PC-9 (cell line): Measurements from ENCODE around the gene ZKSCAN8. TPM values are rescaled to one million over a fixed set of nuclear protein-coding genes. Genes with fewer than 3 reads are reported as not detected.
"Not testable (repeated sequence)": the region's sequence is repeated elsewhere in the genome, so short reads cannot be mapped to it uniquely, and the experiment has no call there.

Experiments used
- Bru-seq: library from RNA; stranded (reverse); fragments of 400-500 nt; gene quantifications from one replicate; lab custom pipeline; 2021; lab: Mats Ljungman, UMichigan
- BruChase-seq, 2 experiments: library from RNA; stranded (reverse); fragments of 400-500 nt; gene quantifications; one replicate each; lab custom pipeline; 2021; lab: Mats Ljungman, UMichigan
- BruUV-seq: library from RNA; stranded (reverse); fragments of 400-500 nt; replicated peaks from 2 replicates; lab custom pipeline; 2021; lab: Mats Ljungman, UMichigan
- CTCF ChIA-PET: fragments of 300-600 bp; sonication (Branson Sonifier 250); formaldehyde crosslinking; loops from one replicate; lab custom pipeline; 2022; ENCODE audit warnings: antibody characterized with exemption; lab: Charles Lee
- POLR2A ChIA-PET: fragments of 300-600 bp; sonication (Branson Sonifier 250); formaldehyde crosslinking; loops from one replicate; lab custom pipeline; 2022; ENCODE audit warnings: antibody characterized with exemption; ENCODE audit not compliant: unreplicated experiment; lab: Charles Lee
- DNase-seq, 2 experiments: peaks; one replicate each; pipeline versions ENCODE4 v3.0.0 to v3.0.0-alpha.2; 2015 to 2022; ENCODE audit warnings: mixed read lengths in 1 of 2
- H2AFZ ChIP-seq: fragments of 200-600 bp; sonication (generic); 2 replicates; pipeline ENCODE4 v1.8.1; 2017; ENCODE audit warnings: antibody characterized with exemption
- H3F3A ChIP-seq: fragments of 200-600 bp; sonication (generic); 2 replicates; pipeline ENCODE4 v1.8.1; 2017; ENCODE audit warnings: antibody characterized with exemption, mild to moderate bottlenecking, low read depth; ENCODE audit not compliant: insufficient read depth
- H3K27ac ChIP-seq: fragments of 200-600 bp; sonication (generic); 2 replicates; pipeline ENCODE4 v1.6.1; 2016; ENCODE audit warnings: mixed run types
- H3K27me3 ChIP-seq: fragments of 200-600 bp; sonication (generic); 2 replicates; pipeline ENCODE4 v1.6.1; 2016; ENCODE audit warnings: low read depth, mixed run types; ENCODE audit not compliant: insufficient read depth
- H3K36me3 ChIP-seq: fragments of 200-600 bp; sonication (generic); 2 replicates; pipeline ENCODE4 v1.6.1; 2016; ENCODE audit warnings: low read depth, mixed run types
- H3K4me1 ChIP-seq: fragments of 200-600 bp; sonication (generic); replicated peaks from 2 replicates; pipeline ENCODE4 v1.6.1; 2016; ENCODE audit warnings: mixed run types; ENCODE audit not compliant: insufficient read depth
- H3K4me2 ChIP-seq: fragments of 200-600 bp; sonication (generic); 2 replicates; pipeline ENCODE4 v1.6.1; 2017; ENCODE audit warnings: mixed run types
- H3K4me3 ChIP-seq: fragments of 200-600 bp; sonication (generic); 2 replicates; pipeline ENCODE4 v1.6.1; 2016; ENCODE audit warnings: mixed run types
- H3K79me2 ChIP-seq: fragments of 200-600 bp; sonication (generic); 2 replicates; pipeline ENCODE4 v1.6.1; 2017; ENCODE audit warnings: low read depth, mixed run types
- H3K9me2 ChIP-seq: fragments of 200-600 bp; sonication (generic); 2 replicates; pipeline ENCODE4 v1.8.1; 2017; ENCODE audit warnings: mild to moderate bottlenecking; ENCODE audit not compliant: insufficient read depth
- H3K9me3 ChIP-seq: fragments of 200-600 bp; sonication (generic); 2 replicates; pipeline ENCODE4 v1.8.1; 2016; ENCODE audit warnings: low read depth; ENCODE audit not compliant: insufficient read depth
- H4K20me1 ChIP-seq: fragments of 200-600 bp; sonication (generic); 2 replicates; pipeline ENCODE4 v1.8.1; 2017; ENCODE audit not compliant: insufficient read depth
- EZH2 ChIP-seq: fragments of 200-600 bp; sonication (generic); IDR thresholded peaks from 2 replicates; pipeline ENCODE4 v1.8.0; 2017; ENCODE audit warnings: antibody characterized with exemption, low read depth
- intact Hi-C: fragments of 100-400 bp; cut with micrococcal nuclease; formaldehyde crosslinking; loops from one replicate; pipeline ENCODE4 v1.10.0; 2022; ENCODE audit not compliant: unreplicated experiment
- long read RNA-seq: library from polyadenylated mRNA; stranded (forward); transcript quantifications from one replicate; pipeline ENCODE4 v2.0.0, GENCODE V29; 2022
- total RNA-seq: library from RNA; stranded (reverse); gene quantifications from 2 replicates; pipeline ENCODE4 v1.2.3, GENCODE V29; 2021
- TF ChIP-seq, protein P1 (sequence below): fragments of 200-600 bp; sonication (generic); conservative IDR thresholded peaks from 2 replicates; pipeline ENCODE4 v1.6.1; 2017; ENCODE audit warnings: mixed run types, antibody characterized with exemption, mild to moderate bottlenecking, moderate library complexity

Gene ZKSCAN8
- total RNA-seq (27.2 and 31.5 TPM in 2 replicates), Bru-seq, nascent RNA (percentile 91 among the genes with signal in this experiment), BruChase-seq, experiment 1, labeled RNA remaining after a 2-hour chase (percentile 98 among the genes with signal in this experiment), BruChase-seq, experiment 2, labeled RNA remaining after a 6-hour chase (percentile 78 among the genes with signal in this experiment)
- long read RNA-seq = 0 reads

DNA sequence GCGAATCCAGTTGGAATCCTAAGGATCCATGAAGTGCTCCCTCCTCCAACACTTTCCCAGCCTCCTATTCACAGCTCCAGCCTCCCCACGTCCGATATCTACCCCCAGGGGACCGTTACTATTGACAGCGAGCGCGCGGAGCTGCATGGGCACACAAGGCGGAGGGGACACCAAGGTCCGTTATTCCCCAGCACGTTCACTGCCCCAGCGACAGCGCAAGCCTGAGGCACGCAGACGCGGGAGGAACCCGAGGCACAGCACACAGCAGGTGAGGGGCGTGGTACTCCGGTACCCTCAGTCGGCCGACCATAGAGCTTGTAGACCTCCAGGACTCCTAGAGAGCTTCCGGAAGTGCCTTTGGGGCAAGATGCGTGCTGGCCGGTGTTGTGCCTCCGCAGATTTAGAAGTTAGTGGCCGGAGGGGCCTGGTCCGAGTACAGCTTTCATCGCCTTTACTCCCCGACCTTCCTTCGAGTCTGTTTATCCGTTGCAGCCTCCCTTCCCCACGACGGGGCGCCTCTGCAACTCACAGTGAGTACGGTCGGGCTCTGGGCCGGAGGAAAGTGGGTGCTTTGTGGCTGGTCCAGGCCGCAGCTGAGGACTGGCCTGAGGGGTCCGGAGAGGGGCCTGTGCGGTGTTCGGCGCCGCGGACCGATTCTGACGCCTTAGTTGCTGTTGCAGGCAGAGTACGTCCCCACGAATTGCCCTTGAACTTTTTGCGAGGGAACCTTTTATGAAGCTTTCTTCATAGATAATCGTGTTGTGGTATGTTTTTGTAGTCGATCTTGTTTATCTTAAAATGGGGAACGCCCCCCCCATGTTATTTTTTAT is at the start of gene ZKSCAN8:
TSS of gene ZKSCAN8 (plus strand) at position 384 of the 830 bp plus-strand sequence. CDS start 6,525 bp downstream, outside the sequence.
- TSS peak; percentile 67 for BruUV-seq
- CTCF ChIA-PET = interaction anchor here (0.9 to 1.1 kb wide), 2 partner anchors 214 to 401 kb away, joined by 4 to 5 read pairs; no protein-coding TSS in a partner anchor
- H3K4me1 ChIP-seq = peaks cover 26% of the 10 kb centered on the region
- no peak for TF ChIP-seq EZH2
- POLR2A ChIA-PET = interaction anchor here (0.5 to 1.0 kb wide), 11 partner anchors 17 to 953 kb away, joined by 3 to 10 read pairs (median 5); partner anchors contain the start of genes PGBD1, ZKSCAN4 and ZSCAN16
- DNase-seq = peak; percentile 84 to 86
- no peaks in the 10 kb centered on the region for H3K27me3 ChIP-seq
- no peaks in the 10 kb centered on the region for H3K9me2 ChIP-seq
- peaks cover 9% of the 10 kb centered on the region; the same call in 1 of the 2 replicates for H3F3A ChIP-seq
- peaks cover 17% of the 10 kb centered on the region; the same call in 1 of the 2 replicates for H3K36me3 ChIP-seq
- peak within 1 kb of the TSS; percentile 81 for H2AFZ ChIP-seq
- peak within 1 kb of the TSS; percentile 92 for H3K4me2 ChIP-seq
- intact Hi-C loops = loop anchor here (1.0 to 2.0 kb wide), 2 partner anchors 71 to 84 kb away; partner anchors contain the start of gene ZSCAN9
- H3K9me3 ChIP-seq = no peaks in the 10 kb centered on the region
- peaks cover 36% of the 10 kb centered on the region for H3K79me2 ChIP-seq
- peak within 1 kb of the TSS; percentile 33; the same call in 1 of the 2 replicates for H3K27ac ChIP-seq
- H3K4me3 ChIP-seq = peak within 1 kb of the TSS; percentile 99
- H4K20me1 ChIP-seq = peaks cover 5% of the 10 kb centered on the region; the same call in 1 of the 2 replicates

GRCh38 chr6:28102222-28102621 is 39.5 kb upstream of the ZKSCAN8 start:
- H3K4me1 ChIP-seq = peaks cover 11% of the 10 kb centered on the region
- H3K9me3 ChIP-seq, H3K4me3 ChIP-seq, H3K27ac ChIP-seq, H4K20me1 ChIP-seq, BruUV-seq, DNase-seq, H3K36me3 ChIP-seq, POLR2A ChIA-PET, H3K9me2 ChIP-seq, H3K4me2 ChIP-seq, H3F3A ChIP-seq, H3K27me3 ChIP-seq, CTCF ChIA-PET, H2AFZ ChIP-seq, H3K79me2 ChIP-seq, intact Hi-C loops: not testable (repeated sequence)

DNA sequence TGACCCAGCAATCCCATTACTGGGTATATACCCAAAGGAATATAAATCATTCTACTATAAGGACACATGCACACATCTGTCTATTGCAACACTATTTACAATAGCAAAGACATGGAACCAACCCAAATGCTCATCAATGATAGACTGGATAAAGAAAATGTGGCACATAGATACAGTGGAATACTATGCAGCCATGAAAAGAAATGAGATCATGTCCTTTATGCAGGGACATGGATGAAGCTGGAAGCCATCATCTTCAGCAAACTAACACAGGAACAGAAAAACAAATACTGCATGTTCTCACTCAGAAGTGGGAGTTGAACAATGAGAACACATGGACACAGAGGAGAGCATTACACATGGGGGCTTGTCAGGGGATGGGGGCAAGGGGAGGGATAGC is 39.0 kb upstream of the ZKSCAN8 start:
- H3F3A ChIP-seq, DNase-seq, intact Hi-C loops, H2AFZ ChIP-seq, H3K4me2 ChIP-seq, POLR2A ChIA-PET, CTCF ChIA-PET, H3K27me3 ChIP-seq, BruUV-seq, H4K20me1 ChIP-seq, H3K9me3 ChIP-seq, H3K9me2 ChIP-seq, H3K79me2 ChIP-seq, H3K36me3 ChIP-seq, H3K27ac ChIP-seq, H3K4me3 ChIP-seq: not testable (repeated sequence)
- peaks cover 11% of the 10 kb centered on the region for H3K4me1 ChIP-seq

GRCh38 chr6:28104392-28105244 is 37.1 kb upstream of the ZKSCAN8 start:
- peak; percentile 73 to 80 for DNase-seq
- BruUV-seq = TSS peak; percentile 93
- Histone ChIP-seq H3K27ac (no peak overlapping the region), H3K9me2 (no peaks in the 10 kb centered on the region), H4K20me1 (no peaks in the 10 kb centered on the region), H3K27me3 (peaks cover 7% of the 10 kb centered on the region; the same call in 1 of the 2 replicates), H3F3A (no peaks in the 10 kb centered on the region), H3K9me3 (no peaks in the 10 kb centered on the region), H2AFZ (peak overlapping the region; percentile 94), H3K4me3 (peak overlapping the region; percentile 83), H3K36me3 (no peaks in the 10 kb centered on the region), H3K4me1 (peaks cover 11% of the 10 kb centered on the region), H3K79me2 (no peaks in the 10 kb centered on the region), H3K4me2 (peak overlapping the region; percentile 82)
- CTCF ChIA-PET = interaction anchor here (0.6 to 1.0 kb wide), 2 partner anchors 210 to 251 kb away, joined by 3 read pairs; no protein-coding TSS in a partner anchor
- TF ChIP-seq EZH2 = no peak
- TF ChIP-seq, protein P1, sequence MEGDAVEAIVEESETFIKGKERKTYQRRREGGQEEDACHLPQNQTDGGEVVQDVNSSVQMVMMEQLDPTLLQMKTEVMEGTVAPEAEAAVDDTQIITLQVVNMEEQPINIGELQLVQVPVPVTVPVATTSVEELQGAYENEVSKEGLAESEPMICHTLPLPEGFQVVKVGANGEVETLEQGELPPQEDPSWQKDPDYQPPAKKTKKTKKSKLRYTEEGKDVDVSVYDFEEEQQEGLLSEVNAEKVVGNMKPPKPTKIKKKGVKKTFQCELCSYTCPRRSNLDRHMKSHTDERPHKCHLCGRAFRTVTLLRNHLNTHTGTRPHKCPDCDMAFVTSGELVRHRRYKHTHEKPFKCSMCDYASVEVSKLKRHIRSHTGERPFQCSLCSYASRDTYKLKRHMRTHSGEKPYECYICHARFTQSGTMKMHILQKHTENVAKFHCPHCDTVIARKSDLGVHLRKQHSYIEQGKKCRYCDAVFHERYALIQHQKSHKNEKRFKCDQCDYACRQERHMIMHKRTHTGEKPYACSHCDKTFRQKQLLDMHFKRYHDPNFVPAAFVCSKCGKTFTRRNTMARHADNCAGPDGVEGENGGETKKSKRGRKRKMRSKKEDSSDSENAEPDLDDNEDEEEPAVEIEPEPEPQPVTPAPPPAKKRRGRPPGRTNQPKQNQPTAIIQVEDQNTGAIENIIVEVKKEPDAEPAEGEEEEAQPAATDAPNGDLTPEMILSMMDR = peak; percentile 74
- intact Hi-C loops = loop anchor here (1.0 kb wide), 2 partner anchors 18 to 32 kb away; no protein-coding TSS in a partner anchor
- POLR2A ChIA-PET = interaction anchor here (0.5 to 0.7 kb wide), 6 partner anchors 24 to 251 kb away, joined by 3 to 9 read pairs (median 4); partner anchors contain the start of genes ZKSCAN3 and ZNF165
